Measurements from ENCODE around the gene FILIP1L. TPM values are rescaled to one million over a fixed set of nuclear protein-coding genes. Genes with fewer than 3 reads are reported as not detected.

The FILIP1L gene
- polyA plus RNA-seq, 1 experiment: 31.2 TPM

DNA sequence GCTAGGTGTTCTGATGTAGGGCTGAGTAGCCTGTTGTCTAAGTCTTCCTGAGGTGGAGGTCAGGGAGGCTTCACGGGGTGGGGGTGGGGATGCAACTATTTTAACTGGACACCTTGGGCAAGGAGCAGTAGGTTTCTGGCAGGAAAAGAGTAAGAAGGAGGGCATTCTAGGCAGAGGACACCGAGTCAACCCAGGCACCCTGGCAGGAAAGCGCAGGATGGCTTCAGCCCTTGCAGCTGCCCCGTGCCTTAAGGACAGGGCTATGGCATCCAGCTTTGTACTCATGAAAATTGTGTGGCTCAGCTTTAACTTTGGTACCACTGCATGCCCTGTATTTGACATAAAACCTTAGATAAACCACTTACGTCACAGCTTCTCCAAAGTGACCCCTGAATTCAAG lies 6.4 kb upstream of the FILIP1L start:
- Histone ChIP-seq H3K27me3 (ENCODE audit: control insufficient read depth, insufficient read depth, low read length) (no peaks in the 10 kb centered on the region), H3K4me3 (ENCODE audit: low read depth, low read length) (no peak overlapping the region), H3K36me3 (ENCODE audit: control insufficient read depth, insufficient read depth, low read length) (no peaks in the 10 kb centered on the region)
- DNase-seq (ENCODE audit: low read depth): no peak
- CTCF ChIA-PET: no interaction called here
- TF ChIP-seq, protein P1, sequence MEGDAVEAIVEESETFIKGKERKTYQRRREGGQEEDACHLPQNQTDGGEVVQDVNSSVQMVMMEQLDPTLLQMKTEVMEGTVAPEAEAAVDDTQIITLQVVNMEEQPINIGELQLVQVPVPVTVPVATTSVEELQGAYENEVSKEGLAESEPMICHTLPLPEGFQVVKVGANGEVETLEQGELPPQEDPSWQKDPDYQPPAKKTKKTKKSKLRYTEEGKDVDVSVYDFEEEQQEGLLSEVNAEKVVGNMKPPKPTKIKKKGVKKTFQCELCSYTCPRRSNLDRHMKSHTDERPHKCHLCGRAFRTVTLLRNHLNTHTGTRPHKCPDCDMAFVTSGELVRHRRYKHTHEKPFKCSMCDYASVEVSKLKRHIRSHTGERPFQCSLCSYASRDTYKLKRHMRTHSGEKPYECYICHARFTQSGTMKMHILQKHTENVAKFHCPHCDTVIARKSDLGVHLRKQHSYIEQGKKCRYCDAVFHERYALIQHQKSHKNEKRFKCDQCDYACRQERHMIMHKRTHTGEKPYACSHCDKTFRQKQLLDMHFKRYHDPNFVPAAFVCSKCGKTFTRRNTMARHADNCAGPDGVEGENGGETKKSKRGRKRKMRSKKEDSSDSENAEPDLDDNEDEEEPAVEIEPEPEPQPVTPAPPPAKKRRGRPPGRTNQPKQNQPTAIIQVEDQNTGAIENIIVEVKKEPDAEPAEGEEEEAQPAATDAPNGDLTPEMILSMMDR (IDR thresholded peaks at IDR 0.05; ENCODE audit: insufficient read depth, low read depth, low read length): no peak
- POLR2A ChIA-PET: no interaction called here

DNA sequence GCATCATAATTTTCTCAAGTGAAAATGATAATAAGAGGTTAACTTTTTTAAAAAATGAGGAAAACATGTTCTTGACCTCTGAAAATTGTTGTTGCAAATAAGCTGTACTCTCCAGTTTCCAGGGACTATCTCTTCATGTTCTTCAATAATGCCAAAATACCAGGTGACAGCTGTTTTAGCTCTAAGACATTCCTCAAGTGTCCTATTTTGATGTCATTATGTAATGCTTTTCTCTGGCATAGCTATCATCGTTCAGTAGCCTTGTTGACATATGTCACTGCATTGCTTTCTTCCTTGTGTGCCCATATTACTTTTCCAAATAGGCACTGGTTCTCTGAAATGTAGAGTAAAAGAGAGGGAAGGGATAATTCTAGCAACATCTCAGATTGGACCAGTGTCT lies 5.7 kb upstream of the FILIP1L start:
- H3K36me3 ChIP-seq (ENCODE audit: control insufficient read depth, insufficient read depth, low read length): no peaks in the 10 kb centered on the region
- POLR2A ChIA-PET: no interaction called here
- TF ChIP-seq, protein P1 (IDR thresholded peaks at IDR 0.05; ENCODE audit: insufficient read depth, low read depth, low read length): no peak
- CTCF ChIA-PET: interaction anchor here (1.5 kb wide), 1 partner anchor 134 kb away, joined by 4 read pairs; no protein-coding TSS in a partner anchor
- H3K4me3 ChIP-seq (ENCODE audit: low read depth, low read length): no peak overlapping the region
- DNase-seq (ENCODE audit: low read depth): no peak
- H3K27me3 ChIP-seq (ENCODE audit: control insufficient read depth, insufficient read depth, low read length): no peaks in the 10 kb centered on the region

DNA sequence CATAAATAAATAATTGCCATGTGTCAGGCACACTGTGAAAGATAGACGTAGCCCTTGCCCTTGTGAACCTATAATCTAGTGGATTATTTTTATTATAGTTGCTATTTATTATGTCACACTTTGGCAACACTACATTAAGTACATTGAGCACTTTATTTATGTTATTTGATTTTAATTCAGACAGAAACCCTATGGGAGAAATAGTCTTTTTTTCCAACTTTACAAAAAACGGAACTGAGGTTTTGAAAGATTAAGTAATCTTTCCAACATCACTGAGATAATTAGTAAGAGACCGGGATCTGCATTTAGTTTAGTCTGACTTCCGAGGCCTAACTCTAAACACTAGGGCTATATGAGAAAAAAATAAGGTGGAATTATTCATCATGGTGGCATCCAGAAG lies 2.8 kb upstream of the FILIP1L start:
- CTCF ChIA-PET: no interaction called here
- POLR2A ChIA-PET: no interaction called here

DNA sequence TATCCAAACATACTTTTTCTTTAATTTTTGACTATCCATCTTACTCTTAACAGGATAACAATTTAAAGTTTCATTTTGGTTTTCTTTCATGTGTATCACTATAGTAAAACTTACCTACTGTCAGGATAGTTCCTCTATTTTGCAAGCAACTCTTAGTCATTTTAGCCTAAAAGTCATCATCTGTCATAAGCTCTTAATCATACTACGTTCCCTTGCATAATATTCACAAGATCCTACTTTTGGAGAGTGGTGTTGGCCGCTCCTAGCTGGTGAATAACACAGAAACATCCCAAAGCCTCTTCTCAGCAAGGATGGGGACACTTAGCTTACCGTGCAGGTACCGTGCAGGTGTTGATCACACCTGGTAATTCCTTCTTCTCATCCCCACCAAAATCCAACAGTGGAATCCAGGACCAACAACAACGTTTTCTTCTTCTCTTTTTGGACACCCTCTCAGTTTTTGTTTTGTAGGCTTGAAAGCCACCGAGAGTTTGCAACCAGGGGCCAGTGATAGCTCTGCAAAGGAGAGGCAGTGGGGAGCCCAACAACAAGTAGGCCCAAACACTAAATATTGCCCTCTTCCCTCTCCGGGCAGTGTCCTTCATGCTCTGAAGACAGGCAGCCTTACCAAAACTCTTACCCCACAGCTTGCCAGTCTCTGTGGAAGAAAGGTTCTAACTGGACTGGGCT lies 433 bp downstream of the FILIP1L start:
- Histone ChIP-seq H3K27me3 (ENCODE audit: control insufficient read depth, insufficient read depth, low read length) (no peaks in the 10 kb centered on the region), H3K36me3 (ENCODE audit: control insufficient read depth, insufficient read depth, low read length) (no peaks in the 10 kb centered on the region), H3K4me3 (ENCODE audit: low read depth, low read length) (no peak overlapping the region)
- TF ChIP-seq, protein P1 (IDR thresholded peaks at IDR 0.05; ENCODE audit: insufficient read depth, low read depth, low read length): no peak
- ChIA-PET POLR2A (interaction anchor here (0.6 kb wide), 1 partner anchor 134 kb away, joined by 6 read pairs; no protein-coding TSS in a partner anchor), CTCF (interaction anchor here (0.8 to 1.7 kb wide), 3 partner anchors 9 to 17 kb away, joined by 3 to 6 read pairs (median 3); no protein-coding TSS in a partner anchor)
- DNase-seq (ENCODE audit: low read depth): no peak

More for the DNA sequence above, 2.8 kb upstream of the FILIP1L start:
- H3K4me3 ChIP-seq (ENCODE audit: low read depth, low read length): no peak overlapping the region
- no peaks in the 10 kb centered on the region for H3K36me3 ChIP-seq (ENCODE audit: control insufficient read depth, insufficient read depth, low read length)
- DNase-seq (ENCODE audit: low read depth): no peak
- TF ChIP-seq, protein P1 (IDR thresholded peaks at IDR 0.05; ENCODE audit: insufficient read depth, low read depth, low read length): no peak
- H3K27me3 ChIP-seq (ENCODE audit: control insufficient read depth, insufficient read depth, low read length): no peaks in the 10 kb centered on the region

DNA sequence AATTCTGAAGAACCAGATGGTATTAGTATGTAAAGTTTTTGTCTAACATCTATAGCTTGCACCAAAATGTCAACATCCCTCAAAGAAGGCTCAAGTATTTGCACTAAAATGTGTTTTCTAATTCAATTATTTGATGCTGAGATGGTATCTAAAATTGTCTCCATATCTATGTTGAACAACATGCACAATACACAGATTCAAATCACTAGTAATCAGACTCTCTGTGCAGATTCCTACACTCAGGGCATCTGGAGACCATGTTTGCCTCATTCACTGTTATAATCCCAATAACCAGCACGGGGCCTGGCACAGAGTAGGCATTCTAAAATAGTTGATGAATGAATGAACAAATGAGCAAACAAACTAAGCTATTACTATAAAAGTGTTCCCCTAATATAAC lies 2.6 kb downstream of the FILIP1L start:
- ChIA-PET CTCF (interaction anchor here (1.1 to 1.4 kb wide), 2 partner anchors 12 to 269 kb away, joined by 3 to 6 read pairs; no protein-coding TSS in a partner anchor), POLR2A (no interaction called here)
- no peak for DNase-seq (ENCODE audit: low read depth)
- Histone ChIP-seq H3K27me3 (ENCODE audit: control insufficient read depth, insufficient read depth, low read length) (no peaks in the 10 kb centered on the region), H3K36me3 (ENCODE audit: control insufficient read depth, insufficient read depth, low read length) (no peaks in the 10 kb centered on the region), H3K4me3 (ENCODE audit: low read depth, low read length) (no peak overlapping the region)
- TF ChIP-seq, protein P1 (IDR thresholded peaks at IDR 0.05; ENCODE audit: insufficient read depth, low read depth, low read length): no peak
